ELR (cell line): ENCODE data around the gene ASB16.
A peak's percentile ranks its signal among the peaks of the same experiment; 100 is the strongest.

Source experiments
- DNase-seq: peaks from one replicate; pipeline ENCODE4 v3.0.0-alpha.2; 2015; ENCODE audit warnings: low read depth

ASB16 gene

GRCh38 chr17:44222112-44222869 is 51.8 kb downstream of the ASB16 start:
- DNase-seq, result peak; percentile 86

GRCh38 chr17:44223541-44224071 is 53.1 kb downstream of the ASB16 start:
- DNase-seq, result peak; percentile 80
